Astrocyte (in vitro differentiated cells and primary cell): ENCODE data around the gene TPP1. TPM values are rescaled to one million over a fixed set of nuclear protein-coding genes. Genes with fewer than 3 reads are reported as not detected.

Experiments
- DNase-seq: peaks from one replicate; pipeline ENCODE4 v3.0.0-alpha.2; 2010; ENCODE audit warnings: low read depth
- FAIRE-seq: peaks from 2 replicates; lab custom pipeline; 2011; peaks lifted over from hg19 to GRCh38; lab: Jason Lieb, UNC
- H2AFZ ChIP-seq: 2 replicates; pipeline ENCODE4 v1.6.0; 2012; ENCODE audit warnings: low read depth, low read length, inconsistent platforms
- H3K27ac ChIP-seq: 2 replicates; pipeline ENCODE4 v1.5.1; 2011; ENCODE audit warnings: low read depth, low read length, inconsistent platforms
- H3K27me3 ChIP-seq: 2 replicates; pipeline ENCODE4 v1.6.0; 2011; ENCODE audit warnings: low read length, inconsistent platforms; ENCODE audit not compliant: insufficient read depth
- H3K36me3 ChIP-seq: 2 replicates; pipeline ENCODE4 v1.5.1; 2011; ENCODE audit warnings: low read length, inconsistent platforms; ENCODE audit not compliant: insufficient read depth
- H3K4me1 ChIP-seq: 2 replicates; pipeline ENCODE4 v1.5.1; 2011; ENCODE audit warnings: low read length, inconsistent platforms; ENCODE audit not compliant: insufficient read depth
- H3K4me2 ChIP-seq: 2 replicates; pipeline ENCODE4 v1.6.0; 2012; ENCODE audit warnings: low read length, inconsistent platforms
- H3K4me3 ChIP-seq: 2 replicates; pipeline ENCODE4 v1.5.1; 2011; ENCODE audit warnings: low read depth, mild to moderate bottlenecking, low read length, inconsistent platforms; ENCODE audit not compliant: insufficient read depth
- H3K79me2 ChIP-seq: 2 replicates; pipeline ENCODE4 v1.6.0; 2012; ENCODE audit warnings: mild to moderate bottlenecking, low read length, inconsistent platforms; ENCODE audit not compliant: insufficient read depth
- H3K9ac ChIP-seq: 2 replicates; pipeline ENCODE4 v1.6.0; 2012; ENCODE audit warnings: mild to moderate bottlenecking, low read length, inconsistent platforms
- H3K9me3 ChIP-seq: 2 replicates; pipeline ENCODE4 v1.5.1; 2012; ENCODE audit warnings: low read depth, mild to moderate bottlenecking, low read length, inconsistent platforms; ENCODE audit not compliant: insufficient read depth
- H4K20me1 ChIP-seq: 2 replicates; pipeline ENCODE4 v1.6.0; 2012; ENCODE audit warnings: low read length, inconsistent platforms; ENCODE audit not compliant: insufficient read depth
- H3K27ac Mint-ChIP-seq: one replicate; pipeline ENCODE4 v1.8.0; 2021; ENCODE audit warnings: mild to moderate bottlenecking, mixed read lengths; ENCODE audit not compliant: unreplicated experiment
- H3K27me3 Mint-ChIP-seq: one replicate; pipeline ENCODE4 v1.8.0; 2021; ENCODE audit warnings: low read depth, mixed read lengths; ENCODE audit not compliant: unreplicated experiment
- H3K36me3 Mint-ChIP-seq: one replicate; pipeline ENCODE4 v1.8.0; 2021; ENCODE audit warnings: low read depth, mixed read lengths; ENCODE audit not compliant: unreplicated experiment
- H3K4me1 Mint-ChIP-seq: one replicate; pipeline ENCODE4 v1.8.0; 2021; ENCODE audit warnings: low read depth, mixed read lengths; ENCODE audit not compliant: unreplicated experiment
- H3K4me3 Mint-ChIP-seq: one replicate; pipeline ENCODE4 v1.8.0; 2021; ENCODE audit warnings: mild to moderate bottlenecking, moderate library complexity, mixed read lengths; ENCODE audit not compliant: unreplicated experiment
- H3K9me3 Mint-ChIP-seq: one replicate; pipeline ENCODE4 v1.8.0; 2021; ENCODE audit warnings: mild to moderate bottlenecking, mixed read lengths; ENCODE audit not compliant: unreplicated experiment
- CTCF ChIP-seq: IDR thresholded peaks from 2 replicates; pipeline ENCODE4 v1.5.1; 2011; ENCODE audit warnings: low read depth, mild to moderate bottlenecking, inconsistent platforms, low read length, moderate library complexity; ENCODE audit not compliant: insufficient read depth
- EZH2 ChIP-seq: IDR thresholded peaks from 2 replicates; pipeline ENCODE4 v1.6.1; 2012; ENCODE audit warnings: mild to moderate bottlenecking, low read length, inconsistent platforms; ENCODE audit not compliant: insufficient read depth
- total RNA-seq: library from RNA; stranded (reverse); gene quantifications from 2 replicates; pipeline ENCODE4 v1.2.1, GENCODE V29; 2021

The TPP1 gene
- total RNA-seq, 1 donor from 2014 or later, result 43.4 TPM

GRCh38 chr11:6625832-6626420, 6.7 kb upstream of the TPP1 start:
- Mint-ChIP-seq H3K27ac (no peak overlapping the region), H3K4me1 (no peaks in the 10 kb centered on the region), H3K9me3 (no peaks in the 10 kb centered on the region), H3K4me3 (no peak overlapping the region), H3K27me3 (peaks cover 38% of the 10 kb centered on the region), H3K36me3 (peaks cover 7% of the 10 kb centered on the region)
- no peaks in the 10 kb centered on the region for H3K27me3 ChIP-seq
- H3K9ac ChIP-seq, result no peak overlapping the region
- no peaks in the 10 kb centered on the region for H3K79me2 ChIP-seq
- no peaks in the 10 kb centered on the region for H3K4me1 ChIP-seq
- no peak for DNase-seq
- no peak for FAIRE-seq
- H3K36me3 ChIP-seq, result no peaks in the 10 kb centered on the region
- TF ChIP-seq EZH2, result no peak
- TF ChIP-seq CTCF, result no peak
- H3K4me2 ChIP-seq, result no peak overlapping the region
- H2AFZ ChIP-seq, result no peak overlapping the region
- no peaks in the 10 kb centered on the region for H4K20me1 ChIP-seq
- no peak overlapping the region for H3K4me3 ChIP-seq
- H3K9me3 ChIP-seq, result no peaks in the 10 kb centered on the region
- no peak overlapping the region for H3K27ac ChIP-seq

- H4K20me1 ChIP-seq, result no peaks in the 10 kb centered on the region
- no peaks in the 10 kb centered on the region for H3K4me1 ChIP-seq
- H3K4me3 Mint-ChIP-seq, result no peak overlapping the region
- no peak for FAIRE-seq
- H3K4me2 ChIP-seq, result no peak overlapping the region
- H3K36me3 Mint-ChIP-seq, result peaks cover 5% of the 10 kb centered on the region
- H3K27ac ChIP-seq, result no peak overlapping the region
- H3K27me3 Mint-ChIP-seq, result peaks cover 34% of the 10 kb centered on the region
- no peaks in the 10 kb centered on the region for H3K36me3 ChIP-seq
- no peaks in the 10 kb centered on the region for H3K9me3 ChIP-seq
- no peak overlapping the region for H3K27ac Mint-ChIP-seq
- no peaks in the 10 kb centered on the region for H3K79me2 ChIP-seq
- TF ChIP-seq CTCF, result no peak
- TF ChIP-seq EZH2, result no peak
- no peaks in the 10 kb centered on the region for H3K4me1 Mint-ChIP-seq
- no peak overlapping the region for H2AFZ ChIP-seq
- no peak overlapping the region for H3K4me3 ChIP-seq
- H3K9me3 Mint-ChIP-seq, result no peaks in the 10 kb centered on the region
- no peak overlapping the region for H3K9ac ChIP-seq
- H3K27me3 ChIP-seq, result no peaks in the 10 kb centered on the region
- no peak for DNase-seq
Measured at GRCh38 chr11:6625156-6625831, 6.1 kb upstream of the TPP1 start.
